GM19395 (cell line): ENCODE data around the gene IL32.
"Not testable (repeated sequence)": the region's sequence is repeated elsewhere in the genome, so short reads cannot be mapped to it uniquely, and the experiment has no call there.

Source experiments
- ATAC-seq: cut with Tn5 transposase; IDR thresholded peaks from one replicate; pipeline ENCODE4 v1.9.1; 2021; ENCODE audit warnings: mild to moderate bottlenecking, moderate library complexity; ENCODE audit not compliant: unreplicated experiment

Gene IL32

DNA sequence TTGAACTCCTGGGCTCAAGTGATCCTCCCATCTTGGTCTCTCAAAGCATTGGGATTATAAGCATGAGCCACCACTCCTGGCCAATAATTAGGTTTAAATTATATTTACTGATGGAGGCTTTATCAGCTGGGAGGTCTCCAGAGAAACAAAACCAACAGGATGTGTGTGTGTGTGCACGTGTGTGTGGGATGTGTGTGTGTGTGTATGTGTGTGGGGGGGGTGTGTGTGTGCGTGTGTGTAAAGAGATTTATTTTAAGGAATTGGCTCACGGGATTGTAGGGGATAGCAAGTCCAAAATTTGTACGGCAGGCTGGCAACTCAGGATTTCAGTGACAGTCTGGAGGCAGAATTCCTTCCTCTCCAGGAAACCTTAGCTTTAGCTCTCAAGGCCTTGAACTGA lies 14.4 kb upstream of the IL32 start:
- no peak for ATAC-seq

- no peak for ATAC-seq
Measured at GRCh38 chr16:3051494-3051893, 13.9 kb upstream of the IL32 start.

DNA sequence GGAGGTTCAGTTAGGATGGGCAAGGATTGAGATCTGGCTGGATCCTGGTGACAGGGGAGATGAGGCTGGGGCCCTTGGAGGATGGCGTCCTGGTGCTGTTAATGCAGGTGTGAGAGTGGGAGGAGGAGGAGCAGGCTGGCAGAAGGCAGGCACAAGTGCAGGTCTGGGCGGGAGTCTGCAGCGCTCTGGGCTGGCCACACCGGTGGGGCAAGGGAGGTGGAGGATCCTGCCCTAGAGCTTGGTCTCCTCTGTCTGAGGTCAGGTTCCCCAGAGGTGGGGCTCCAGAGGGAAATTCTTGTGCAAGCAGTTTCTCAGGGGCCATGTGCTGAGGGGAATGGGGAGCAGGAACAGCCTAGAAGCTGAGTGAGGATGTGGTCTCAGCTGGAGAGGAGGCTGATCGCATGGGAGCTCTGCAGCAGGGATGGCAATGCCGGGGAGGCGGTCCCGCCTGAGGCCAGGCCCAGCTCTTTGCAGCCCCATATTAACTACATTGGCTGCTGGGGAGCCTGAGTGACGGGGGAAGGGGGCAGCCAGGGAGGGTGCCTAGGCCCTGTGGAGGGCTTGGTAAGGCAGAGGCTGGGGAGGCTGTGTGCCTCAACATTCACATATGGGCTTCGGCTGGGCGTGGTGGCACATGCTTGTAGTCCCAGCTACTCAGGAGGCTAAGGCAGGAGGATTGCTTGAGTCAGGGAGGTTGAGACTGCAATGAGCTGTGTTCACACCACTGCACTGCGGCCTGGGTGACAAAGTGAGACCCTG lies 12.7 kb upstream of the IL32 start:
- ATAC-seq = not testable (repeated sequence)

GRCh38 chr16:3053330-3053710 lies 12.1 kb upstream of the IL32 start:
- ATAC-seq = not testable (repeated sequence)

DNA sequence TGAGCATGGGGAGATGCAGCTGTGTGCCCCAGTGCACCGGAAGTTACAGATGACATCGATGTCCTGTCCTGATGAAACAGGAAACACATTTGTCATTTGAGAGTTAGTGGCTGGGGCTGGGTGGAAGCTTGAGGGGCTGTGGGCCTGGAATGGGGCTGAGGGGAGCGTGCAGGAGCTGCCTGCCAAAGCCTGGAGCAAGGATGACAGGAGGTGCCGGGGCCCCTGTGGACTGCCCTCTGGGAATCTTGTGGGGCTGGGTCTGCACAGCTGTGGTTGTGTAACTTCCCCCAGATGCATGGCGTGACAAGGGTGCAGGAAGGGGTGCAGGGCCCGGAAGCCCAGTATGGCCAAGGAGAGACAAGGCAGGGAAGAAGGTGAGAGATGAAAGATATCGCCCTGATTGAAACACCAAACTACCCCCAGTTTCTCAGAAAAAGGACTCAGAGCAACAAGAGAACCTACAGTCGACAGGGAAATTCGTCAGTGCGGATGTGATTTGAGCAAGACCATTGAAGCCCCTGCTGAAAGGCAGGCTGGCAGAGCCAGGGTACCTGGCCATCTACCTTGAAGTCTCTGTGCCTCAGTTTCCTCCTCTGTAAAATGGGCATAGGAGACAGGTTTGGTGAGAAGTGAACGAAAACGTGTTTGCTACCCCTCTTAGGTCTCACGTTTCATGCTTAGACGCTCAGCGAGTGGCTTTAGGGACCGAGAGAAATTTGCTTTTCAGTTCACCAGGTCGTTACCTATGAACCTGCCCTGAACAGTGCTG lies 10.3 kb upstream of the IL32 start:
- no peak for ATAC-seq

- not testable (repeated sequence) for ATAC-seq
Measured at GRCh38 chr16:3055734-3056115, 9.7 kb upstream of the IL32 start.

- ATAC-seq = no peak
Measured at GRCh38 chr16:3056336-3057180, 8.9 kb upstream of the IL32 start.

DNA sequence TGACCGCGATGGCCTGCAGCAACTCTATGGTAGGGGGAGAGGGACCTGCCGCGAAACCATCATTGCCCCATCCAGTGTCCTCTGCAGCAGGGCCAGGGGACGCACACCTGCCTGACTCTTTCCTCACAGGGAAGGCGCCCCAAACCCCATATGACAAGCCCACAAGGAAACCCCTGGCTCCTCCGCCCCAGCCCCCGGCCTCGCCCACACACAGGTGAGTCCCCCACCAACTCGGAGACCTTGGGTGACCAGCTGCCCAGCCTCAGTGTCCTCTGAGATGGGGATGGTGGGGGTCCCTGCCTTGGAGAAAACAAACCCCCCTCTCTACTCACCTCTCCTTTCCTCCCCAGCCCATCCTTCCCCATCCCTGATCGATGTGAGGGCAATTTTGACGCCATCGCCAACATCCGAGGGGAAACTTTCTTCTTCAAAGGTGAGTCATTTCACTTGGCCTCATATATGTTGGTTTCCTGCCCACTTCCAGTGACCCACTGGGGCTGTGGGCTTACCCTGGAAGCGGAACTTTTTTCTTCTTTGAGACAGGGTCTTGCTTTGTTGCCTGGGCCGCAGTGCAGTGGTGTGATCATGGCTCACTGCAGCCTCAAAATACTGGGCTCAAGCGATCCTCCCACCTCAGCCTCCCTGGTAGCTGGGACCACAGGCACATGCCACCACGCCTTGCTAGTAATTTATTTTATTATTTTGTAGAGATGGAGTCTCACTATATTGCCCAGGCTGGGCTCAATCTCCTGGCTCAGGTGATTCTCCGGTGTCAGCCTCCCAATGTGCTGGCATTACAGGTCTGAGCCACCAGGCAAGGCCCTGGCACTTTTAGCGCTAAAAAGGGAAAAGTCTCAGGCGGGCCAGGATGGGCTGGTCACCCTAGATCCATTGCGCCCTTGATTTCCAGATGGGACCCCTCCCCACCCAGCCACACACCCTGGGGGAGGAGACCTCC lies 8.0 kb upstream of the IL32 start:
- no peak for ATAC-seq

- ATAC-seq = no peak
Measured at GRCh38 chr16:3058139-3059030, 7.1 kb upstream of the IL32 start.

DNA sequence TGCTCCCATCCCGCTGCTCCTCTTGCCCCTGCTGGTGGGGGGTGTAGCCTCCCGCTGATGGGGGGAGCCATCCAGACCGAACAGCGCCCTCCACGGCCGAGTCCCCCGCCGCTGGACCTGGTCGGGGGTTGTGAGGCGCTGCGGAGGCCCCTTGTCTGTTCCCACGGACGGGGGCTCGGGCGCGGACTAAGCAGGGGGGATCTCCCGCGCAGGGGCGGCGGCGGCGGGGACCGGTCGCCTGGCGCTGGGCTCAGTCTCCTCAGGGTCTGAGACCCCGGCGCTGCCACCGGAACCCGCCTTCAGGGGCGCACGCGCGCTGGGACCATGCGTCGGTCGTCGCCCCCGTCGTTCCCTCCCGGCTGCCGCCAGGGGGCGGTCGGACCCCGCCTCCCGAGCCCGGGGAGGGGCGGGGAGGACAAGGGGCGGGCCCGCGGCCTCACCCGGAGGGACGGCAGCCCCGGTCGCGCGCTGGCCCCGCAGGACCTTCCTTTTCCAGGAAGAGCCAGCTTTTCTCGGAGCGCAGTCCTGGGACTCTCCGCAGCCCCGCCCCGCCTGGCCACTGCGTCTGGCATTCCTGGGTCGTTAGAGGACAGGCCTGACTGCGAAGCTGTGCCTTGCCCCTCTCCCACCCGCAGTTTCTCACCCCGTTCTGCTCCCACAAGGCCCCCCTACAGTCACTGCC lies 6.3 kb upstream of the IL32 start:
- peak; percentile 82 for ATAC-seq

DNA sequence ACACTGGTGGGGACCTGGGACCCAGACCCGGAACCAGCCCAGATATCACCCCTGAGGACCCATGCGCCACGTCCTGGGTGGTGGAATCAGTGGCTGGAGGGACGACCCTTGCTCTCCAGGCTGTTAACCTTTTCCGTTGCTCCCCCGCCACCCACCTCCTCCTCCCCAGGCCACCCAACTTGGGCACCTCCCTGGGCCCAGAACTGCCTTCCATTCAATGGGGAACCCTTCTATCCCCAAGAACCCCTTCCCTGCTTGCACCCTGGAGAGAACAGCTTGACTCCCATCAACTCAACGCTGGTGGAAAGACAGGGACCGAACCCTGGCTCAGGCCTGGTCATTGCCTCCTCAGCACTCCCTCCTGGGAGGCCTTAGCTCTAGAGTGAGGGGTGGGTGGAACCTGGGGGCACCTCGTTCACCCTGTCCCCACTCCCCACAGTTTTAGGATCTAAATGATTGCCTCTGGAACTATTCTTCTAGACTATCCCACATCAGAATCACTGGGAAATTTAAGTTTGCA lies 5.7 kb upstream of the IL32 start:
- no peak for ATAC-seq

- no peak for ATAC-seq
Measured at GRCh38 chr16:3060339-3061127, 4.9 kb upstream of the IL32 start.

DNA sequence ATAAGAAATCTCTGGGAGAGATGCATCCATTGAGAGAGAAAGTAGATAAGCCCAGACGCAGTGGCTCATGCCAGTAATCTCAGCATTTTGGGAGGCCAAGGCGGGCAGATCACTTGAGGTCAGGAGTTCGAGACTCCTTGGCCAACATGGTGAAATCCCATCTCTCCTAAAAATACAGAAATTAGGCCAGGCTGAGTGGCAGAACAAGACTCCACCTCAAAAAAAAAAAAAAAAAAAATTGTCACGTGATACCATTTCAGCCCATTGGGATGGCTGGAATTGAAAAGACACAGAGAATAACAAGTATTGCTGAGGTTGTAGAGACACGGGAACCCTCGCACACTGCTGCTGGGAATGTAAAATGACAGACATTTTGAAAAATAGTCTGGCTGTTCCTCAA lies 2.9 kb upstream of the IL32 start:
- ATAC-seq = no peak

DNA sequence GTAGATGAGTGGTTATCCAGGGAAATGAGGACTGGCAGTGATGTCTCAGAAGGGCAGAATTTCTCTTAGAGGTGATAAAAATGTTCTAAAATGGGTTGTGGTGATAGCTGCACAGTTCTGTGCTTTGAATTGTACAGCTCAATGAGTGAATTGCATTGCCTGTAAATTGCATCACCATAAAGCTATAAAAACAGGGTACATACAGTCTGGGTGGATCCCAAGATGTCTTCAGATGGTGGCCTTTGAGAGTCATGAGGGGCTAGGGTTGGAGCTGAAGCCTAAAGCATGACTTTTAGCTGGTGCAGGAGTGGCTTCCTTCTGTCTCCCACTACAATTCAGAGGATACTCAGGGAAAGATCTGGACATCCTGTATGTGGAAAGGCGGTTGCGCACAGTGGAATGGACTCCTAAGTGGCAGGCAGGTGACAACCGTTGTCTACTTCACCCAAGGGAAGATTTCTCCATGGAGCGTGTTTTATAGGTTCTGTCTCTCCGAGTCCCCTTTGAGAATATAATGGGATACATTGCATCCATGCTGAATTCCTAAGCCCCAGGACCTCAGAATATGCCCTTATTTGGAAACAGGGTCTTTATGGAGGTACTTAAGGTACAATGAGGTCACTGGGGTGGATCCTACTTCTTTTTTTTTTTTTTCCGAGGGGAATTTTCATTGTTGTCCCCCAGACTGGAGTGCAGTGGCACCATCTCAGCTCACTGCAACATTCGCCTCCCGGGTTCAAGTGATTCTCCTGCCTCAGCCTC lies 1.6 kb upstream of the IL32 start:
- ATAC-seq = no peak

DNA sequence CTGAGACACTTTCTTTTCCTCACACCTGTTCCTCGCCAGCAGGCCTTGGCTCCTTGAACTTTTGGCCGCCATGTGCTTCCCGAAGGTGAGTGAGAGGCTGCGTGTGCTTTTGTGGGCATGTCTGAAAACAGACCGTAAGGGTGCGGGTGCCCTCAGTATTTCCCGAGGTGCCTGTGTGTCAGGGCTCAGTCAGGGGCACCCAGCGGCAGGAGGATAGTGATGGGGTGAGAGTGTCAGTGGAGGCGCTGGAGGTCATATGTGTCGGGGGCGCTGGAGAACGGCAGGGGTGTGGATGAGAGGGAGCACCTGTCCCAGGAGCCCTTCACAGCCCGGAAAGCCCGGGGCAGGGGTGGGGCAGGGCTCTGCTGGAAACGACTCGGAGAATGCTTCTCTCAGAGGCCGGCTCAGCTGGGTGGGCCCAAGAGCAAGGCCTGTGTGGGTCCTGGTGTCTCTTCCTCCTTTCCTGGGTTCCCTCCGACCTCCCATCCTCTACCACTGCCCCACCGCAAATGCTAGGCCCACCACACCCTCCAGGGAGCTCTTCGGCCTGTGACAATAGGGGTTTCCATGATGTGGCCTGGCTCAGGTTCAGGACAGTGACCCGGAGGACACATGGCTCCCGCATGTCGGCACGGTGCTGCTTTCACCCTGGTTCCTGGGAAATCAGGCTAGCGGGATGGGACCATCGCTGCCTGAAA lies 451 bp downstream of the IL32 start:
- no peak for ATAC-seq

- ATAC-seq = no peak
Measured at GRCh38 chr16:3066440-3066748, 954 bp downstream of the IL32 start.

- ATAC-seq = no peak
Measured at GRCh38 chr16:3068487-3068886, 3.0 kb downstream of the IL32 start.
